IMR-90 (cell line): ENCODE data around the gene IFNLR1. TPM values are rescaled to one million over a fixed set of nuclear protein-coding genes. Genes with fewer than 3 reads are reported as not detected.

Experiments used
- ATAC-seq: fragments of 200-7000 bp; cut with Tn5 transposase; 2 replicates; pipeline ENCODE4 v1.9.1; 2020; ENCODE audit warnings: low read depth, mild to moderate bottlenecking, moderate library complexity
- BruUV-seq: library from RNA; stranded (reverse); fragments of 400-500 nt; replicated peaks from 2 replicates; lab custom pipeline; 2021; lab: Mats Ljungman, UMichigan
- CTCF ChIA-PET: fragments of 300-600 bp; formaldehyde crosslinking; extraction: SDS; loops from one replicate; lab custom pipeline; 2021; ENCODE audit warnings: antibody characterized with exemption; lab: Yijun Ruan, JAX
- POLR2A ChIA-PET: fragments of 300-600 bp; sonication (Branson Sonifier 250); formaldehyde crosslinking; loops from one replicate; lab custom pipeline; 2022; ENCODE audit warnings: antibody characterized with exemption; ENCODE audit not compliant: unreplicated experiment; lab: Charles Lee
- DNase-seq: peaks from one replicate; pipeline ENCODE4 v3.0.0; 2013
- H2AFZ ChIP-seq: replicated peaks from 2 replicates; pipeline ENCODE3; 2013; ENCODE audit warnings: low read length, mild to moderate bottlenecking; ENCODE audit not compliant: poor library complexity
- H2AK5ac ChIP-seq: 2 replicates; pipeline ENCODE4 v1.6.1; 2013; ENCODE audit warnings: low read depth, low read length, inconsistent platforms
- H2AK9ac ChIP-seq: replicated peaks from 2 replicates; pipeline ENCODE3; 2013; ENCODE audit warnings: mild to moderate bottlenecking, low read depth, low read length, moderate library complexity; ENCODE audit not compliant: poor library complexity
- H2BK120ac ChIP-seq: 2 replicates; pipeline ENCODE4 v1.6.1; 2013; ENCODE audit warnings: low read depth, low read length, inconsistent platforms
- H2BK15ac ChIP-seq: 3 replicates; pipeline ENCODE4 v1.6.1; 2013; ENCODE audit warnings: low read depth, low read length, inconsistent platforms
- H2BK20ac ChIP-seq: 2 replicates; pipeline ENCODE4 v1.6.1; 2013; ENCODE audit warnings: low read depth, mild to moderate bottlenecking, inconsistent platforms, low read length, moderate library complexity
- H2BK5ac ChIP-seq: 2 replicates; pipeline ENCODE4 v1.6.1; 2013; ENCODE audit warnings: mild to moderate bottlenecking, low read depth, low read length, inconsistent platforms; ENCODE audit not compliant: poor library complexity, severe bottlenecking
- H3K14ac ChIP-seq: replicated peaks from 2 replicates; pipeline ENCODE4 v1.6.1; 2013; ENCODE audit warnings: low read depth, low read length, inconsistent platforms
- H3K18ac ChIP-seq: 2 replicates; pipeline ENCODE4 v1.6.1; 2013; ENCODE audit warnings: low read depth, low read length, control low read depth
- H3K23ac ChIP-seq: 2 replicates; pipeline ENCODE4 v1.6.1; 2013; ENCODE audit warnings: low read depth, low read length, inconsistent platforms
- H3K27ac ChIP-seq: 2 replicates; pipeline ENCODE4 v1.5.1; 2013; ENCODE audit warnings: mild to moderate bottlenecking, control low read depth, low read length; ENCODE audit not compliant: insufficient read depth
- H3K27me3 ChIP-seq: 2 replicates; pipeline ENCODE4 v1.6.1; 2013; ENCODE audit warnings: low read length; ENCODE audit not compliant: control insufficient read depth, insufficient read depth
- H3K36me3 ChIP-seq: 2 replicates; pipeline ENCODE4 v1.6.1; 2013; ENCODE audit warnings: low read length, mixed read lengths; ENCODE audit not compliant: control insufficient read depth, insufficient read depth
- H3K4ac ChIP-seq: 2 replicates; pipeline ENCODE4 v1.6.1; 2013; ENCODE audit warnings: low read depth, low read length, inconsistent platforms
- H3K4me1 ChIP-seq: 2 replicates; pipeline ENCODE4 v1.6.1; 2013; ENCODE audit warnings: low read length, mixed read lengths; ENCODE audit not compliant: control insufficient read depth, insufficient read depth
- H3K4me2 ChIP-seq: 2 replicates; pipeline ENCODE4 v1.6.1; 2013; ENCODE audit warnings: low read depth, mild to moderate bottlenecking, control low read depth, low read length, moderate library complexity
- H3K4me3 ChIP-seq: 2 replicates; pipeline ENCODE4 v1.5.1; 2013; ENCODE audit warnings: low read depth, mild to moderate bottlenecking, control low read depth, low read length, moderate library complexity; ENCODE audit not compliant: insufficient read depth
- H3K56ac ChIP-seq: 2 replicates; pipeline ENCODE4 v1.6.1; 2013; ENCODE audit warnings: low read length, inconsistent platforms; ENCODE audit not compliant: insufficient read depth; ENCODE audit errors: extremely low read depth
- H3K79me1 ChIP-seq, 2 experiments: 2 replicates each; pipeline ENCODE4 v1.6.1; 2013; ENCODE audit warnings: low read length in 2 of 2, inconsistent platforms in 1 of 2, low read depth in 1 of 2
- H3K9ac ChIP-seq: 2 replicates; pipeline ENCODE4 v1.6.1; 2013; ENCODE audit warnings: low read depth, low read length, control low read depth
- H3K9me1 ChIP-seq: 2 replicates; pipeline ENCODE4 v1.6.1; 2013; ENCODE audit warnings: low read length, inconsistent platforms; ENCODE audit not compliant: insufficient read depth
- H3K9me3 ChIP-seq: 2 replicates; pipeline ENCODE4 v1.6.1; 2013; ENCODE audit warnings: low read length; ENCODE audit not compliant: control insufficient read depth, insufficient read depth
- H4K20me1 ChIP-seq: 2 replicates; pipeline ENCODE4 v1.6.1; 2013; ENCODE audit warnings: low read length, inconsistent platforms; ENCODE audit not compliant: insufficient read depth
- H4K5ac ChIP-seq: 2 replicates; pipeline ENCODE4 v1.6.1; 2013; ENCODE audit warnings: mild to moderate bottlenecking, low read depth, low read length, control low read depth
- H4K8ac ChIP-seq, 2 experiments: 2 replicates each; pipeline ENCODE4 v1.6.1; 2013; ENCODE audit warnings: low read depth in 2 of 2, low read length in 2 of 2, control low read depth in 1 of 2, inconsistent platforms in 1 of 2
- H4K91ac ChIP-seq: 2 replicates; pipeline ENCODE4 v1.6.1; 2013; ENCODE audit warnings: low read depth, low read length, inconsistent platforms; ENCODE audit not compliant: insufficient read depth
- BHLHE40 ChIP-seq: fragments of 150-350 bp; IDR thresholded peaks from 2 replicates; pipeline ENCODE4 v1.6.1; 2016; ENCODE audit warnings: mild to moderate bottlenecking, low read depth, low read length
- RCOR1 ChIP-seq: IDR thresholded peaks from 2 replicates; pipeline ENCODE4 v1.6.1; 2012; ENCODE audit warnings: mild to moderate bottlenecking, low read length, improper control_type of control experiment; ENCODE audit not compliant: insufficient replicate concordance
- WGBS, 2 experiments: methylation state at CpG; one replicate each; pipeline versions ENCODE4 v1.1.5 to v1.1.7; 2013; ENCODE audit warnings: missing lambda C conversion rate in 2 of 2; ENCODE audit not compliant: insufficient read length in 1 of 2; ENCODE audit errors: extremely low coverage in 2 of 2; 5-methylcytosine and 5-hydroxymethylcytosine counted together
- dilution Hi-C: fragments of 300-500 bp; cut with HindIII; formaldehyde crosslinking; loops from one replicate; pipeline ENCODE4 v1.14.3; 2018; ENCODE audit warnings: low sequenced_read_pairs; ENCODE audit not compliant: unreplicated experiment
- in situ Hi-C: fragments of 300-500 bp; cut with MboI; formaldehyde crosslinking; loops from 3 replicates; pipeline ENCODE4 v1.14.3; 2019; ENCODE audit warnings: low sequenced_read_pairs, inconsistent platforms, mixed read lengths
- intact Hi-C: fragments of 100-400 bp; cut with micrococcal nuclease; formaldehyde crosslinking; loops from 2 replicates; pipeline ENCODE4 v1.10.0; 2022
- polyA plus RNA-seq, 3 experiments: library from polyadenylated mRNA; depleted of rRNA; stranded (reverse); fragments of >200 nt; gene quantifications; 2 replicates each; pipeline ENCODE4 v1.2.3, GENCODE V29; 2012; ENCODE audit warnings: low replicate concordance in 1 of 3
- total RNA-seq: library from RNA; depleted of rRNA; stranded (reverse); fragments of >200 nt; gene quantifications from 2 replicates; pipeline ENCODE4 v1.2.3, GENCODE V29; 2012

The IFNLR1 gene
- total and polyA plus RNA-seq, 2 of the 4 experiments (the other 2 are of a cell fraction): not detected

GRCh38 chr1:24212376-24212775 is 25.3 kb upstream of the IFNLR1 start:
- no peak overlapping the region for H3K4ac ChIP-seq
- H3K18ac ChIP-seq: no peak overlapping the region
- no peak overlapping the region for H3K4me2 ChIP-seq
- no CpG with 5 or more reads among the region's 2 CpGs for WGBS, 2 experiments
- H3K9ac ChIP-seq: no peak overlapping the region
- H3K27me3 ChIP-seq: peaks cover 41% of the 10 kb centered on the region
- no peak overlapping the region for H3K27ac ChIP-seq
- intact Hi-C loops (no loop called here), dilution Hi-C loops (no loop called here), in situ Hi-C loops (no loop called here)
- H3K9me3 ChIP-seq: peaks cover 2% of the 10 kb centered on the region; the same call in 1 of the 2 replicates
- peak overlapping the region; percentile 8 for H2BK5ac ChIP-seq
- H2BK20ac ChIP-seq: no peak overlapping the region
- no TSS peak for BruUV-seq
- H2BK120ac ChIP-seq: no peak overlapping the region
- H3K4me3 ChIP-seq: no peak overlapping the region
- TF ChIP-seq BHLHE40: no peak
- no peak for TF ChIP-seq RCOR1
- ChIA-PET POLR2A (no interaction called here), CTCF (interaction anchor here (1.0 kb wide), 1 partner anchor 15 kb away, joined by 3 read pairs; no protein-coding TSS in a partner anchor)
- H2AK9ac ChIP-seq: no peak overlapping the region
- no peak overlapping the region for H3K14ac ChIP-seq
- H4K20me1 ChIP-seq: no peaks in the 10 kb centered on the region; the same call in 1 of the 2 replicates
- no peak overlapping the region for H3K23ac ChIP-seq
- H2AK5ac ChIP-seq: no peak overlapping the region
- no peaks in the 10 kb centered on the region for H3K79me1 ChIP-seq
- H2AFZ ChIP-seq: peak overlapping the region; percentile 49
- H4K5ac ChIP-seq: no peak overlapping the region
- no peaks in the 10 kb centered on the region for H3K36me3 ChIP-seq
- no peak for ATAC-seq
- no peaks in the 10 kb centered on the region for H3K4me1 ChIP-seq
- no peak for DNase-seq
- no peak overlapping the region for H4K8ac ChIP-seq
- H3K56ac ChIP-seq: no peak overlapping the region
- H2BK15ac ChIP-seq: no peak overlapping the region
- H3K9me1 ChIP-seq: no peaks in the 10 kb centered on the region
- no peak overlapping the region for H4K91ac ChIP-seq
